Jurkat, Clone E6-1 (cell line): ENCODE data around the gene ATXN7L2.

Experiments used
- DNase-seq: peaks from one replicate; pipeline ENCODE4 v3.0.0-alpha.2; 2011; ENCODE audit warnings: low read depth, low spot score
- H3K4me3 ChIP-seq: 2 replicates; pipeline ENCODE4 v1.5.1; 2011; ENCODE audit warnings: mild to moderate bottlenecking, low read length, control low read depth, moderate library complexity

Gene ATXN7L2

GRCh38 chr1:109538827-109539555 is 55.3 kb downstream of the ATXN7L2 start:
- no peak for DNase-seq
- no peak overlapping the region for H3K4me3 ChIP-seq

GRCh38 chr1:109539676-109540075 is 56.0 kb downstream of the ATXN7L2 start, which contains the start of gene GPR61:
Gene GPR61, plus strand, starts transcription at chr1:109539872. Its CDS starts 3,151 bp downstream, at chr1:109543023.
- H3K4me3 ChIP-seq, result no peak within 1 kb of the TSS
- DNase-seq, result no peak

GRCh38 chr1:109541102-109541501 is 57.4 kb downstream of the ATXN7L2 start:
- H3K4me3 ChIP-seq, result no peak overlapping the region
- no peak for DNase-seq
